WI38 (cell line): ENCODE results near the gene LRRC52.

ENCODE experiments used
- H3K4me3 ChIP-seq: 2 replicates; pipeline ENCODE4 v1.5.1; 2011; ENCODE audit warnings: low read depth, mild to moderate bottlenecking, control low read depth, low read length
- CTCF ChIP-seq: IDR thresholded peaks from 2 replicates; pipeline ENCODE4 v1.5.1; 2012; ENCODE audit warnings: low read depth, mild to moderate bottlenecking, control low read depth, low read length

Gene LRRC52

GRCh38 chr1:165551469-165551868 is 7.7 kb downstream of the LRRC52 start:
- no peak for TF ChIP-seq CTCF
- no peak overlapping the region for H3K4me3 ChIP-seq

DNA sequence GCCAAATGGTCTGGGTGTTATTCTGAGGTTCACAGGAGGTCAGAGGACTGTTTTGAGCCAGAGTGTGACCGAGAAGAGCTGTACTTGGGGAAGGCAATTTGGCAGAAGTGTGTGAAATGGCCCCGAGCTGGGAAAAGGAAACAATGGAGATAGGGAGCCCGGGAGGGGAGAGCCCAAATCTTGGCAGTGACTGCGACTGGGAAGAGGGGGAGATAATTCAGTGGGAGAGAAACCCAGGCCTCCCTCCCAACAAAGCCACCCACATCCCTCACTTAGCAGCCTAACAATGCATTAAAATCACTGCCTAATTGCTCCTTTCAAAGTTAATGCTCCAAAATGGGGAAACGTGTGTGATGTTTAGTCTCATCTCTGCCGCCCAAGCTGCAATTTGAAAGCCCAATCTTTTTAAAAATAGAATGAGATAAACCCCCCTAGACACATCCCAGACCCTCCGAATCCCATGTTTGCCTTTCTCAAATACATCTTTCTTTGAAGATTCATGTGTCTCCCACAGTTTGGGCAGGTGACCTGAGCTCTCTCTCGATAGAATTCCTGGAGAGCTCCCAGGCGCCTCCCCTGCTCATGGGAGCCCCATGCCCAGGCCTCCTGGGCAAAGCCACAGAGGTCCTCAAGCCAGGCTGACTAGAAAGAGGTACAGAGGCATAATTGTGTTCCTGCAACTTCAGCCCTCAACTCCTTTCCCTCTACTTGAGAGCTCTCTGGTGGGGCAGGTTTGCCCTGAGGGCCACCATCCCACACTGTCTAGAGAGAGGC is 17.3 kb downstream of the LRRC52 start:
- no peak for TF ChIP-seq CTCF
- H3K4me3 ChIP-seq = no peak overlapping the region

DNA sequence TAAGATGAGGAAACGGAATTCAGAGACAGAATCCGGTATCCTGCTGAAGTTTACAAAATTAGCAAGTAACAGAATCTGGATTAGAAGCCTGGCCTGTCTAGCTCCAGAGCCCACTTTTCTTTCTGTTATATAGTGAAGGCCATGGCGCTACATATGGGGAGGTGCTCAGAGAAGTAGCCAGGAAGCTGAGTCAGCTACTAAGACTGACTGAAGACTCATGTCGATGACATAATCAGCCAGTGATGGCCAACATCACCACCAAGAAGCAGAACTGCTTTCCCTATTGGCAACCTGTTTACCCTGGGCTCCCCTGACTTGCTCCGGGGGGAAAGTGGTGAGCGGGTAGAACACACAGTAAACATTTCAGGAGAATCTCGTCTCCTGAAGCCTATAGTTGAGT is 18.8 kb downstream of the LRRC52 start:
- no peak for TF ChIP-seq CTCF
- H3K4me3 ChIP-seq = no peak overlapping the region

GRCh38 chr1:165563551-165563950 is 19.8 kb downstream of the LRRC52 start:
- H3K4me3 ChIP-seq = no peak overlapping the region
- TF ChIP-seq CTCF = no peak

DNA sequence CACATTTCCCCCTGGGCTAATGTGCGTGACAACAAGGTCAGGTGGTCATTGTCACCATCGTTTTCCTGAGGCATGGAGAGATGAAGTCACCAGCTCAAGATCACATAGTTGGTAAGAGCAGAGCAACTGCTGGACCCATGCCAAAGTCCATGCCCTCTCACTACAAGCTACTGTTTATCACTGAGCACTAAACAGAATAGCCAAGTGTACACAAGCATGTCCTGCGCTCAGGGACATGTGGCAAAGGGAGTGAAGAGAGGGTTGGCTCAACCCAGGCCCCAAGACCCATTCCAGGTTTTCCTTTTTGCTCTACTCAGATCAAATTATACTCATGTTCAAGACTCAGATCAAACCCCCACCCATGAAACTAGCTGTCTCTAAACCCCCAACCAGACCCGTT is 20.8 kb downstream of the LRRC52 start:
- no peak overlapping the region for H3K4me3 ChIP-seq
- TF ChIP-seq CTCF = no peak

GRCh38 chr1:165565751-165566490 is 22.1 kb downstream of the LRRC52 start:
- TF ChIP-seq CTCF = no peak
- H3K4me3 ChIP-seq = no peak overlapping the region

- no peak overlapping the region for H3K4me3 ChIP-seq
- no peak for TF ChIP-seq CTCF
These were observed 26.3 kb downstream of the LRRC52 start for GRCh38 chr1:165570078-165570477.
